ENCODE data around the gene HIGD1C.

The HIGD1C gene

GRCh38 chr12:51018956-51019355 lies 66.6 kb downstream of the HIGD1C start:
- DNase-seq (ENCODE audit: low read depth in 2 of 2) = no peak

- no peak for DNase-seq (ENCODE audit: low read depth in 2 of 2)
Observed at GRCh38 chr12:51019927-51020326, 67.6 kb downstream of the HIGD1C start.
